Stimulated activated CD8-positive, alpha-beta memory T cell treated with anti-CD3 and anti-CD28 coated beads, Interleukin-4, amount 100 ng/mL, for 24 hours (primary cell): ENCODE results near the gene MAN1C1.
"Not testable (repeated sequence)": the region's sequence is repeated elsewhere in the genome, so short reads cannot be mapped to it uniquely, and the experiment has no call there.

Experiments
- DNase-seq: peaks from one replicate; pipeline ENCODE4 v3.0.0-alpha.2; 2020; ENCODE audit warnings: low read depth

Gene MAN1C1

GRCh38 chr1:25715888-25716287 lies 99.3 kb downstream of the MAN1C1 start:
- DNase-seq, result no peak

DNA sequence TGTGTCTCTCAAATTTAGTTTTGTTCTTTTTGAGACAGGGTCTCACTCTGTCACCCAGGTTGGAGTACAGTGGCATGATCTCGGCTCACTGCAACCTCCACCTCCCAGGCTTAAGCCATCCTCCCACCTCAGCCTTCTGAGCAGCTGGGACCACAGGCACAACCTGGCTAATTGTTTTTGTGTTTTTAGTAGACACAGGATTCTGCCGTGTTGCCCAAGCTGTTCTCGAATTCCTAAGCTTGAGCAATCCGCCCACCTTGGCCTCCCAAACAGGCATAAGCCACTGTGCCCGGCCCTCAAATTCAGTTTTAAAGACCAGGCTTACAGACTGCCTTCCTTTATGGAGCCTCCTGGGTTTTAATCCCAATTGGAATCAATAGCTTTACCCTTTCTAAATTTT lies 99.7 kb downstream of the MAN1C1 start:
- DNase-seq, result no peak

DNA sequence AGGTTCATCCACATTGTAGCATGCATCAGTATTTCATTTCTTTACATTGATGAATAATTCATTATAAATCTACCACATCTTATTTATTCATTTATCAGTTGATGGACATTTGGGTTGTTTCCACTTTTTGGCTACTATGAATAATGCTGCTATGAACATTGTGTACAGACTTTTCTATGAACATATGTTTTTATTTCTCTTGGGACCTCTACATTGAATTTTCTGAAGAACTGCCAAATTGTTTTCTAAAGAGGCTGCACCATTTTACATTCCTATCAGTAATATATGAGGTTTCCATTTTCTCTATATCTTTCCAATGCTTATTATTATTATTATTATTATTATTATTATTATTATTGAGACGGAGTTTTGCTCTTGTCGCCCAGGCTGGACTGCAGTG lies 102.1 kb downstream of the MAN1C1 start:
- DNase-seq, result no peak

- DNase-seq, result no peak
Measured at GRCh38 chr1:25720624-25721023, 104.0 kb downstream of the MAN1C1 start.

DNA sequence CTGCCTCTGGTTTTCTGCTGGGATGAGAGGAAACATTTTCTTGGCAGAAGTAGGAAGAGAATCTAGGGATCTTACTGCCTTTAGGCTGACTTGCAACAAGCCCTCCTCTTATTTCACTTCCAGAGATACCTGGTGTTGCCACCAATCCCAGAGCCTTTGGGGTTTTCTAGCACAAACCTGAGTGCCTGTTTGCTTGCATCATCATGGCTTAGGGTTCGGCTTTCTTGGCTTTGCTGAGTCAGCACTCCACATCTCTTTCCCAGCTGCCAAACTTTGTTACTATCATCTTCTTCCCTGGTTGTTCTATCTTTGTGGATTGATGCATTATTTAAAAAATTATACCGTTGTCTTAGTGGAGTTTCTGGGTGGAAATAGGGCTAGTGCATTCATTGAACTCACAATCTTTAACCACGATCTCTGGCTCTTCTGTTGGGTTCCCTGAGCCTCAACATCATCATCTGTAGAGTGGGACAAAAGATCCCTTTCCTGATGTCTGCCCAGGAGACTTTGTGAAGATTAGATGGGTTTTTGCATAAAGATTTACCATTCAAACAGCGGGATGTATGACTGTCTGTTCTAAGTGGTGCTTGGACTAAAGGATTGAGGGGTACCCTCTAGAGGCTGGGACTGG lies 106.8 kb downstream of the MAN1C1 start:
- DNase-seq, result no peak

- no peak for DNase-seq
Measured at GRCh38 chr1:25724201-25724600, 107.6 kb downstream of the MAN1C1 start.

GRCh38 chr1:25724966-25725365 lies 108.4 kb downstream of the MAN1C1 start:
- DNase-seq, result no peak

GRCh38 chr1:25725482-25725881 lies 108.9 kb downstream of the MAN1C1 start:
- no peak for DNase-seq

GRCh38 chr1:25727088-25727487 lies 110.5 kb downstream of the MAN1C1 start:
- no peak for DNase-seq

DNA sequence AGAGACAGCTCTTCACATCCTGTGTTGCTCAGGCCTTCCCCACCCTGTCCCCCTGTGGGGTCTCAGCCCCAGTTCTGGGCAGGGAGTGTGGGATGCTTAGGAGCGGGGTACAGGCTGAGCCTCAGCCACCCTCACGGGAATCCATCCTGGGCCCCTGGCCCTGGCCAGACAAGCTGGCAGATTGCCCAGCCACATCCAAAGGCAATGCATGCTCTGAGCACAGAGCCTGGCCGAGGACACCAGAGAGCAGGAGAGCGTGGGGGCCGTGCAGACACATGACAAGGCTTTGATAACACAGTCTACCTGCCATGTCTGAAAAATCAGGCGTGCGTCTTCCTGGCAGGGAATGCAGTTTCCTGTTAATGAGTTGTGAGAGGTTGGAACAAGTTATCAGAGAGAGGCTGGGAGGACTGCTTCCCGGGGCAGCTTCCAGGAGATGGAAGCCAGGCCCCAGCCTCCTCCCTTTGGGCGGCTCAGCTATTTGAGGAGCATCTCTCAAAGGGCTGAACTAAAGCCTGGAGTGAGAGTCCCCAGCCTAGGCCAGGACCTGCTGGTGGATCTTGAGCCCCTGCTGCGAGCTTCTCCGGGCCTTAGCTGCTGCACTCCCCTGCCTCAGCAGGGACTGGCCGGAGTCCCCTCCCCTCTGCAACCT lies 111.2 kb downstream of the MAN1C1 start:
- DNase-seq, result no peak

DNA sequence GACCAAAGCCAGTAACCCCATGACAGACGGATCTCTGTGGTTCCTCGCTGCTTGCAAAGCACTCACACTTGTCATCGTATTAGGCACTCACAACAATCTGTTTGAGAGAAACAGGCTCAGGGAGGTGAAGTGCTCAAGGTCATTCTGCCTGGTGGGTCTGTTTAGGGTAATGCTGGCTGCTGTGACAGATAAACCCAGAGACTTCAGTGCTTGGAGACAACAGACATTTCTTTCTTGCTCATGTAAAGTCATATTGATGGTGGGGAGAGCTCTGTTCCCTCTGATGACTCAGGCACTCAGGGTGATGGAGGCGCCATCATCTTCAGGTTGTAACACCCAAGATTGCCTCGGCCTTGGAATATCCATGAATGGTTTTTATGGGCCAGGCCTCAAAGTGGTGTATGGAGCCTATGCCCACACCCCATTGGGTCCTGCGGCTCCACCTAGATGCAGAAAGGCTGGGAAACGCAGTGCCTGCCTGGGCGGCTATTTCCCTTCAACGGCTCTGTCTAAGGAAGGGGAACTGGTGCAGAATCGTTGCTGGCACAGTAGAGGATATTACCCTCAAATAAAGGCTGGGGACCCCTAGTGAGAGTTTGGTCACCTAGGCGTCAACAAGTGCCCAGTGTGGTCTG lies 111.8 kb downstream of the MAN1C1 start:
- DNase-seq, result no peak

DNA sequence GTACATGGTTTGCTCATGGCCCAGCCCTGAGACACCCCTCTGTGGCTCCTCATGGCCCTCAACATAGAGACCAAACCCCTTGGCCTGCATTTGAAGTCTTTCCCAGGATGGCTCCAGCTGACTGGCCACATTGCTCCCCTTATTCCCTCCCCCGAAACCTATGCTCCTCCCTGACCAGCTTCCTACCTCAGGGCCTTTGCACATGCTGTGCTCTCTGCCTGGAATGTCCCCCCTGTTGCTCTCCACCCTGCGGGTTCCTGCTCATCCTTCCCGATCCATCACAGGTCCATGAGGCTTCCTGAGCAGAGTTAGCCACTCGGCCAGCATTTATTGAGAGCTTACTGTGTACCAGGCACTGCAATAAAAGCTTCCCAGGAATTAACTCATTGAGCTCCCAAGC lies 112.5 kb downstream of the MAN1C1 start:
- no peak for DNase-seq

DNA sequence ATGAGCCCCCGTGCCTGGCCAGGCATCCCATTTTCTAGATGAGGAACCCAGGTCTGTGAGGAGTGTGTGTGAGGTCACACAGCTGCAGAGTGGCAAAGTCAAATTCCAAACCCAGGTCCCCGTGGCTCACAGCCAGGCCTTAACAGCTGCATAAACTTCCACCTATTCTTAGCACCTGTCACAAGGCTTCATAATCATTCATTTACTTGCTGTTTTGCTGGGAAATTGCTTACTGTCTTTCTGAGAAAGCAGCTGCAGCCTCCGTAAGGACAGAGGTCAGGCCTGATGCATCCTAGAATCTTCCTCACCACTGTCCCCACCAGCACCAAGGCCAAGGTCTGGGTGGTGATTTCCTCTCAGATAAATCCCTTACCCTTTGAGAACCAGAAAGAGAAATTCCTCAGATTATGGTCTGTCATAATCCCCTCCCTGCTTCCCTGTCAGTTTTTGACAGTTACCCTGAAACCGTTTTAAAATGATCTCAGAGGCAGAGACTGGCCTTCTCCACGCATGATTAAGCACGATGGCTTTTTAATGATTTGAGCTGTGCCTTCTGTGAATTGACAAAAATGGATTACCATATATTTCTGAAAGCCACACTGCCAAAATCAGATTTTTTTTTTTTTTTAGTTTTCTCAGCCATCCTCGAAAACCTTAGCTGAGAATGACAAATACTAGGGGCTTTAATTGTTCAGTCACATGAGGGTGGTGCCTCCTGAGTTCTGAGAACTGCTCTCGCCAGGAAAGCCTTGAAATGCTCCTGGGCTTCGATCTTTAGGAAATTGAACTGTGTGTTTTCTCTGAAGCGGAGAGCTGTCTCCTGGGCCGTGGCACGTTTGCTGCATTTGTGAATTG lies 113.4 kb downstream of the MAN1C1 start:
- DNase-seq, result no peak

- no peak for DNase-seq
Measured at GRCh38 chr1:25731148-25731547, 114.6 kb downstream of the MAN1C1 start.

DNA sequence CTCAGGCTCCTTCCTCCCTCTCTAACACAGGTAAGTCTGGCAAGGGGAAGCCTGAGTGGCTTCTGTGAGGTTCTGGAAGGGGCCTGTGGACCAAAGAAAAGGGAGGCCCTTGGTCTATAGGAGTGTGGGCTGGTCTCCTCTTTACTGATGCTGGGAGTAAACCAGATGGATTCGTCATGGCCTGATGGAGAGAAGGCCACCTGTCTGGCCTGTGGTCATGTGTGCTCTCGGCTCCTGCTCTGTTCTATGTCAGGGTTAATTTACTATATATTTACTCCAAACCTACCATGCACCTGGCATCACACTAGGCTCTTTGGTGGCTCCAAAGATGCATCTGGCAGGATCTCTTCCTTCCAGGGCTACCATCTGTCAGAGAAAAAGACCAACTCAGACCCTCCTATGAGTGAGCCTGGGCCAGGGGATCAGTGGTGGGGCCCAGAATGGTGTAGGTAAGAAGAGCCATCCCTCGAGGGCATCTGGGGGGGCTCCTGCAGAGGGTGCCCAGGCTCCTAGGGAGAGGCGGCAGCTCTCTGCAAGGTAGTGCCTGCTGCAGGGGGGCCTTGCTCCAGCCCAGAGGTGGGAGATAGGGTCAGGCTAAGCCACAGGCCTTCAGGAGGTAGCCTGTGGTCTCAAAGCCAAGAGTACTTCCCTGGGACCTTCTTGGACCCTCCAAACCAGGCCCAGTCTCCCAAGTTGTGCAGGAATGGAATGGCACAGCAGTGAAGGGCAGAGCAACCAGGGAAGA lies 115.2 kb downstream of the MAN1C1 start:
- DNase-seq, result no peak

GRCh38 chr1:25732821-25733220 lies 116.2 kb downstream of the MAN1C1 start:
- DNase-seq, result no peak

DNA sequence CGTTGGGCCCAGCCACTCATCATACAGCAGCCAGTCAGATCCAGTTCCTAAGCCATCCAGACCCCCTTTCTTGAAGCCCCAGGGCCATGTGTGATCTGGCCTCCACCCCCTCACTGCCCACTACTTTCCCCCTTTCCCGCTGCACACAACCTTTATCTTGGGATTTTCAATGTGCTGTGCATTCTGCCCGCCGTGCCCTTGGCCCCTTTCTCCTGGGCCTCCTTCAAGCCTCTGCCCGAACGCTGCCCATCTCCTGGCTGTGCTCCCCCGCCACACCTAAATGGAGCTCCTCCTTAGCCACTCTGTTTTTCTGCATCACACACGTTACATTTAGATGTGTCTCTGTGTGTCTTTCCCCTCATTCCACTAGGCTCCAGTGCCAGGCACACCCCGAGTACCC lies 116.7 kb downstream of the MAN1C1 start:
- DNase-seq, result no peak

- DNase-seq, result not testable (repeated sequence)
Measured at GRCh38 chr1:25734991-25735390, 118.4 kb downstream of the MAN1C1 start.

DNA sequence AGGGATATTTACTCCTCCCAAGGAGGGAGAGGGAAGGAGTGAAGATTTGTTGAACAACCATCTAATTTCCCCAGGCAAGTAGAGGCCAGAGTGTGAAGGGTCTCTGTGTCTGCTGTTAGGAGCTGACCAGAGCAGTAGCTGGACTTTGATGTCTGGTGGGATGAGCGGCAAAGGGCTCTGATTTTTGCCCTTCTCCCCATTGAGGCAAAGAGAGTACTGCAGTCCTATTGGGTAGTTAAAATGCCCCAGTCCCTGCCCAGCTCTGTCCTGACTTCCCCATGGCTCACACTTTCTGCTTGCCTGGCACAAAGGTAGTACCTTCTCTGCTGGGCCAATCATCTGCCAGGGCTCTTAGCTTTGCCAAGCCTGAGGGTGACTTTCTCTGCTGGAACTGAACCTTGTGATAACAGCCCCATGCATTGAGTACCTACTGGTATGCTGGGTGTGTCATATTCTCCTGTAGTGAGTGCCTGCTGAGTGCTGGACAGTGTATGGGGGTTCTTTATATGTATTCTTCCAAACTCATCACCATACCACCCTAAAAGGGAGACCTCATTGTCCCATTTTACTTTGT lies 119.5 kb downstream of the MAN1C1 start:
- no peak for DNase-seq

DNA sequence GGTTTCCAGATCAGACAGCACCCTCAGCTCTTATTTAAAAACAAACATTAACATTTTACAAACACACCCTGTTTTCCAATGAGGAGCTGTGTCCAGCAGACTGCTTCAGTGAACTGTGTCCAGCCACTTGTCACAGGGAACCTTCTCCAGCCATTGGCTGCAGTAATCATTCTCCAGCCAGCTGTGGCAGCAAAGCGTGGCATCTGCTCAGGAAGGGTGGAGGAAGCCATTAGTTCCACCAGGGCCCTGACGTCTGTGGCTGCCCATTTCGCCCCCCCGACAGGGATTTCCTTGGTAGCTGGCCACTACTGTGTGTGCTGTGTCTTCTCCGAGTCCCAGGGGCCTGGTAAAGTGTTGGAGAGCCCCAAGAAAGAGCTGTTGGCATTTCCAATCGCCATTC lies 120.5 kb downstream of the MAN1C1 start:
- DNase-seq, result no peak

DNA sequence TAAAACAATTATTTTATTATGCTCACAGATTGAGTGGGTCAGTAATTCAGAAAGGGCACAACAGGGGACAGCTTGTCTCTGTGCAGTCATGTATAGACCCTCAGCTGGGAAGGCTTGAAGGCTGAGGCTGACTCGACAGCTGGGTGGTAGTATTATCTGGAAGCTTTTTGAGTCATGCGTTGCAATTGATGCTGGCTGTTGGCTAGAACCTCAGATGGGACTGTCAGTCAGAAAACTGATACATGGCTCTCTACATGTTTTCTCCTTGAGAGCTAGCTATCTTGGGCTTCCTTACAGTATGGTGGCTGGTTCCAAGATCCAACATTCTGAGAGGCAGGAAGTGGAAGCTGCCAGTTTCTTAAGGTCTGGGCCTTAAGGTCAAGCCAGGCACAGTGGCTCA lies 121.9 kb downstream of the MAN1C1 start:
- no peak for DNase-seq

- no peak for DNase-seq
Measured at GRCh38 chr1:25739341-25739740, 122.8 kb downstream of the MAN1C1 start.
